Stomach (tissue), 4 donors: ENCODE data around the gene ZNF611.

Experiments used
- POLR2A ChIP-seq, 4 donors: fragments of 450-650 bp; IDR thresholded peaks; one replicate each; pipeline ENCODE4 v1.6.1; 2016; ENCODE audit warnings: antibody characterized with exemption in 4 of 4, control low read depth in 2 of 4, mild to moderate bottlenecking in 1 of 4, moderate library complexity in 1 of 4
- POLR2AphosphoS5 ChIP-seq, 3 donors: sonication (generic); formaldehyde crosslinking; IDR thresholded peaks; one replicate each; pipeline ENCODE4 v1.6.1; 2016; ENCODE audit warnings: antibody characterized with exemption in 3 of 3
- TF ChIP-seq, protein P1 (sequence below), 7 experiments: fragments of 450-650 bp in 4 of 7; fragments of 200-600 bp in 3 of 7; sonication (generic) in 3 of 7; IDR thresholded peaks; one replicate each; pipeline ENCODE4 v1.5.1; 2016 to 2019; ENCODE audit warnings: antibody characterized with exemption in 7 of 7, control low read depth in 2 of 7, mild to moderate bottlenecking in 1 of 7

GRCh38 chr19:52688335-52688734 lies 46.5 kb downstream of the ZNF611 start:
- TF ChIP-seq, protein P1, sequence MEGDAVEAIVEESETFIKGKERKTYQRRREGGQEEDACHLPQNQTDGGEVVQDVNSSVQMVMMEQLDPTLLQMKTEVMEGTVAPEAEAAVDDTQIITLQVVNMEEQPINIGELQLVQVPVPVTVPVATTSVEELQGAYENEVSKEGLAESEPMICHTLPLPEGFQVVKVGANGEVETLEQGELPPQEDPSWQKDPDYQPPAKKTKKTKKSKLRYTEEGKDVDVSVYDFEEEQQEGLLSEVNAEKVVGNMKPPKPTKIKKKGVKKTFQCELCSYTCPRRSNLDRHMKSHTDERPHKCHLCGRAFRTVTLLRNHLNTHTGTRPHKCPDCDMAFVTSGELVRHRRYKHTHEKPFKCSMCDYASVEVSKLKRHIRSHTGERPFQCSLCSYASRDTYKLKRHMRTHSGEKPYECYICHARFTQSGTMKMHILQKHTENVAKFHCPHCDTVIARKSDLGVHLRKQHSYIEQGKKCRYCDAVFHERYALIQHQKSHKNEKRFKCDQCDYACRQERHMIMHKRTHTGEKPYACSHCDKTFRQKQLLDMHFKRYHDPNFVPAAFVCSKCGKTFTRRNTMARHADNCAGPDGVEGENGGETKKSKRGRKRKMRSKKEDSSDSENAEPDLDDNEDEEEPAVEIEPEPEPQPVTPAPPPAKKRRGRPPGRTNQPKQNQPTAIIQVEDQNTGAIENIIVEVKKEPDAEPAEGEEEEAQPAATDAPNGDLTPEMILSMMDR (IDR thresholded peaks at IDR 0.05), result no peak
- TF ChIP-seq POLR2AphosphoS5 (IDR thresholded peaks at IDR 0.05) (no peak), POLR2A (IDR thresholded peaks at IDR 0.05) (no peak)
